Measurements from ENCODE around the gene ACSM2A. TPM values are rescaled to one million over a fixed set of nuclear protein-coding genes. Genes with fewer than 3 reads are reported as not detected.
"Not testable (repeated sequence)": the region's sequence is repeated elsewhere in the genome, so short reads cannot be mapped to it uniquely, and the experiment has no call there.

ACSM2A gene
- total RNA-seq, 2 experiments from 2014 or later, result not detected

DNA sequence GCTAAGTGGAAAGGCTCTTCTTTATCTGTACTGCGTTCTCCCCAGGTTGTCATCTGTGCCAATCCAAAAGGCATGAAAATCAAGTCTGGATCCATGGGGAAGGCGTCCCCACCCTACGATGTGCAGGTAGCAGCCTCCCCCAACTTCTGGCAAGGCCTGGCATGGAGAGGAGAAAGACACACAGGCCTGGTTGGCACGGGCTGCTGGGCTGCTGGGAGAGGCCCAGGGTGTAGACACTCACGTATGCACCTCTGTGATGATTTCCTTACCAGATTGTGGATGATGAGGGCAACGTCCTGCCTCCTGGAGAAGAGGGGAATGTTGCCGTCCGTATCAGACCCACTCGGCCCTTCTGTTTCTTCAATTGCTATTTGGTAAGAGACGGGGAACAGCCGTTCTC lies 20.4 kb upstream of the ACSM2A start:
- Mint-ChIP-seq H3K36me3 (no peaks in the 10 kb centered on the region), H3K9me3 (peaks cover 2% of the 10 kb centered on the region), H3K27me3 (peaks cover 7% of the 10 kb centered on the region), H3K4me1 (no peaks in the 10 kb centered on the region), H3K27ac (no peak overlapping the region), H3K4me3 (no peak overlapping the region)
- POLR2A ChIA-PET, result no interaction called here
- DNase-seq, result no peak
- ATAC-seq (ENCODE audit: low read depth), result no peak

DNA sequence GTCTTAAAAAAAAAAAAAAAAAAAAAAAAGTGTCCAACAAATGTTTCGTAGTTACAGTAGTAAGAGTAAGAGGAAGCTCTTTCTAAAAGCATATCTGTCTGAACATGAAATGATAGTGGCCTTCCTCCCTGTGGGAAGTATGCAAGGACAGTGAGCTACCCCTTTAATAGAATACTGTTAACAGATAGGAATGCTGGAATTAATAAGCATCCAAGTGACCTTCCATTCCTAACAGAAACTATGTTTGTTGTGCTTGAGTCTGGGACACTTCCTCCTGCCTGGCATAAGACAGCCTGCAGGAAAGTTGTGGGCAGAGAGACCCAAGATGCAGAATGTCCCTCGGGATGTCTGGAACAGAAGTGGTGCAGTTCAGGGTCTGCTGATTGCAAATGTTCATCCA lies 12.4 kb upstream of the ACSM2A start:
- H3K4me1 Mint-ChIP-seq; H3K27me3 Mint-ChIP-seq; POLR2A ChIA-PET; H3K27ac Mint-ChIP-seq; DNase-seq; H3K9me3 Mint-ChIP-seq; ATAC-seq (ENCODE audit: low read depth); H3K4me3 Mint-ChIP-seq; H3K36me3 Mint-ChIP-seq: not testable (repeated sequence)

DNA sequence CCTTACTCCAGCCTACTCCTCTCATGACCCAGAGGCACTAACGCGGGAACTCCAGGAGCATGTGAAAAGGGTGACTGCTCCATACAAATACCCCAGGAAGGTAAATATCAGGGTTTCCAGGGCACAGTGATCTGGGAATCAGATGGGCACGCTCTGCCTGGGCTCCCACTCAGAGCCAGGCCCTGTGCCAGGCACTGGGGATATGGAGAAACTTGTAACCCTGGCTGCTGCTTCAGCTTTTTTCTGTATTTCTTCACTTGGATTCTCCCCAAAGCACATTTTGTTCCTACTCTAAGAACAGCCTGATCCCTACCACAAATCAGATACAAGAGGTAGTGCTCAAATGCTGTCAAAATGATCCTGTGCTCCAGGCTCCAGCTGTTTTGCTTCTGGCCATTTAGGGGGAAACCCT lies 11.5 kb upstream of the ACSM2A start:
- H3K36me3 Mint-ChIP-seq; DNase-seq; H3K4me1 Mint-ChIP-seq; POLR2A ChIA-PET; H3K27ac Mint-ChIP-seq; H3K9me3 Mint-ChIP-seq; H3K4me3 Mint-ChIP-seq; H3K27me3 Mint-ChIP-seq; ATAC-seq (ENCODE audit: low read depth): not testable (repeated sequence)

DNA sequence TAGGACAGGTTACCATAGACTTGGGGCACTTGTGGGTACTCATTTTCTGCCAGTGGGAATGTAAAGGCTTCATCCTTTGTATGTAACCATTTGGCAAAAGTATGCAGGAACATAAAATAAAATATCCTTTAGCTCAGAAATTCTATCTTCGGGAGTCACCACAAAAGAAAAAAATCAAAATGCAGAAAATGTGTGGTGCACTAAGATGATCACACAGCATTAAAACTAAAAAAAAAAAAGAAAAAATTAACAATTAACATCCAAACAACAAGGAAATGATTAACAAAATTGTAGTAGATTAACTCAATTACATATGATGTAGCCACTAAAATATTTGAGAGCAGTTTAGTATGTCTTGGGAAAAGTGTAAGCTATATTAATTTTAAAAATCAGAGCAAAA lies 10.6 kb upstream of the ACSM2A start:
- H3K9me3 Mint-ChIP-seq; POLR2A ChIA-PET; DNase-seq; H3K36me3 Mint-ChIP-seq; H3K4me1 Mint-ChIP-seq; H3K27ac Mint-ChIP-seq; H3K4me3 Mint-ChIP-seq; H3K27me3 Mint-ChIP-seq; ATAC-seq (ENCODE audit: low read depth): not testable (repeated sequence)

DNA sequence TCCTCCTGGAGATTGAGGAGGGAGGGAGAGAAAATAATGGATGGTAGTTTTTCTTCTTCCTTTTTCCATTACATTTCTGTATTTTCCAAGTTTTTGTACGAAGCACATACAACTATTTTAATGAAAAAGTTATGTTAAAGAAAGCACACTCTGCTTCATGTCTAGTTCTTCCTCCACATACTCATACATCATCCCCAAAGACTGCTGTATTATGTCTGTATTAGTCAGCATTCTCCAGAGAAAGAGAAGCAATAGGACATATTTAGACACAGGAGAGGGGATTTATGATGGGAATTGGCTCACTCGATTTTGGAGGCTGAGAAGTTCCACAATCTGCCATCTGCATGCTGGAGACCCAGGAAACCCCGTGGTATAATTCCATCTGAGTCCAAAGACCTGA lies 10.1 kb upstream of the ACSM2A start:
- Mint-ChIP-seq H3K4me3 (no peak overlapping the region), H3K4me1 (no peaks in the 10 kb centered on the region), H3K27me3 (no peaks in the 10 kb centered on the region), H3K27ac (no peak overlapping the region), H3K36me3 (no peaks in the 10 kb centered on the region), H3K9me3 (no peaks in the 10 kb centered on the region)
- ATAC-seq (ENCODE audit: low read depth), result no peak
- no peak for DNase-seq
- POLR2A ChIA-PET, result no interaction called here

DNA sequence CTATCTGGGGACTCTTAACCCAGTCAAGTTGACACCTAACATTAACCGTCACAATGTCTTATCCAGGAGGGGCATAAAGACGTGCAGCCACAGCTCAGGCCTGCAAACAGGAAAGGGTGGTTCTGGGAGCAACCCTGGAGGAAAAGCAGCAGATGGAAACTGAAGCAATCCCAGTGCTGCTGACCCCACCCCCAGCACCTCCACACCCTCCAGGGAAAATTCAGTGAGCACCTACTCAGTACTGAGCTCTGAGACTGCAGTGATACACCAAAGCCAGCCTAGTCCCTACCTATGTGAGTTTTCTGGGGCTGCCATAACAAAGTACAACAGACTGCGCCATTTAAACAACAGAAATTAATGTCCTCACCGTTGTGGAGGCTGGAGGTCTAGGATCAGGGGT lies 9.5 kb upstream of the ACSM2A start:
- H3K36me3 Mint-ChIP-seq; H3K4me3 Mint-ChIP-seq; DNase-seq; H3K27me3 Mint-ChIP-seq; H3K27ac Mint-ChIP-seq; H3K9me3 Mint-ChIP-seq; POLR2A ChIA-PET; ATAC-seq (ENCODE audit: low read depth); H3K4me1 Mint-ChIP-seq: not testable (repeated sequence)

DNA sequence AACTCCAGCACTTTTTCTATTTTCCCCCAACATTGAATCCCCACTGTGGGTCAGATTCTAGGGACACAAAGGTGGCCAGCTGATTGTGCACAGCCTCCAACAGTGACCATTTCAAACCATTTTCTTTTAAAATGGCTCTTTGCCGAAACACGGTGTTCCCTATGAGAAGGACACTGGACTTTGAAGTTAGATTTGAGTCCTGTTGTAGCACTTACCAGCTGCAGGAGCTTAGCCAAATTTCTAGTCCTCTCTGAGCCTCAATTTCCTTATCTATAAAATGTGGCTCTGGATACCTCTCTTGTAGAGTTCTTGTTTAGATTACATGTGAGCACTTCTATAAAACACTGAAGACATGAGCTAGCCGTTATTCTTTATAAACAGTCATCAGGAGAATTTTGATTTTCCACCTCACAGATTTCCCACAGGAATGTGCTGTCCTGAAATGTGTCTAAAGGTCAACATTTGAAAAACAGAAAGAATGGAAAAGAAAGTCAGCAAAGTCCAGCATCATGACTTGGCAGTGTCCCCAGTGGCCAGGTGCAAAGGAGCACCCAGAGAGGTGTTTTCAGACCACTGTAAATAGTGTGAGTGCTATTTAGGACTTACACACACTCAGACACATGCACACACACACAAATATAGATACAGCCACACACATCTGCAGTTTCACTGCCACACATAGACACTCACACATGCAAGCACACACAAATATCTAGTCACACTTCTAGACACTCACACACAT lies 4.5 kb upstream of the ACSM2A start:
- ATAC-seq (ENCODE audit: low read depth); DNase-seq; H3K27ac Mint-ChIP-seq; H3K36me3 Mint-ChIP-seq; H3K27me3 Mint-ChIP-seq; H3K9me3 Mint-ChIP-seq; H3K4me1 Mint-ChIP-seq; POLR2A ChIA-PET; H3K4me3 Mint-ChIP-seq: not testable (repeated sequence)

DNA sequence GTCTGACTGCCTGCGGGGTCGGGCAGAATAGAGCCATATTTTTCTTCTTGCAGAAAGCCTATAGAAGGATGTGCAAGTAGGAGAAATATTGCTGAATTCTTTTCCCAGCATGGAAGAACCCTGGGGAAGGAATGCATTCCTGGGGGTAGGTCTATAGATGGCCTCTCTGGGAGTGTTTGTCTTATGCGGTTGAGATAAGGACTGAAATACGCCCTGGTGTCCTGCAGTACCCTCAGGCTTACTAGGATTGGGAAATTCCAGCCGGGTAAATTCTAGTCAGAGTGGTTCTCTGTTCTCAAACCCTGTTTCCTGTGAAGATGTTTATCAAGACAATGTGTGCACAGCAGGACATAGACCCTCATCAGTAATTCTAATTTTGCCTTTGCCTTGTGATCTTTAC lies 2.3 kb downstream of the ACSM2A start:
- H3K4me1 Mint-ChIP-seq; DNase-seq; H3K27me3 Mint-ChIP-seq; POLR2A ChIA-PET; H3K27ac Mint-ChIP-seq; H3K36me3 Mint-ChIP-seq; H3K9me3 Mint-ChIP-seq; ATAC-seq (ENCODE audit: low read depth); H3K4me3 Mint-ChIP-seq: not testable (repeated sequence)

DNA sequence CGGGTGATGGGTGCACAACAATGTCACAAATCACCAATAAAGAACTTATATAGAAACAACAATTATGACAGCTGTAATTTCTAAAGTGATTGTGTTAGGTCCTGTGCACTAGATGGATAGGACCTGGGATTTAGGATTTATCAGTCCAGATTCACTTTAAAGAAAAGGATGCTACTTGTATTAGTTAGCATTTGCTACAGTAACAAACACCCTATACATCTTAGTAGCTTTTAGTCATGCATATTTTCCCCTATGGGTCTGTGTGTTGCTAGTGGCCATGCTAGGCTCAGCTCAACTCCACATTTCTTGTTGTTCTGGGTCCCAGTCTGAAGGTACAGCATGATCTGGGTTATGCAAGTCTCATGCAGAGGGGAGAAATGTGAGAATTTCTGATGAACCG lies 7.9 kb downstream of the ACSM2A start:
- POLR2A ChIA-PET; H3K4me3 Mint-ChIP-seq; ATAC-seq (ENCODE audit: low read depth); H3K36me3 Mint-ChIP-seq; H3K4me1 Mint-ChIP-seq; H3K27ac Mint-ChIP-seq; H3K27me3 Mint-ChIP-seq; H3K9me3 Mint-ChIP-seq; DNase-seq: not testable (repeated sequence)

DNA sequence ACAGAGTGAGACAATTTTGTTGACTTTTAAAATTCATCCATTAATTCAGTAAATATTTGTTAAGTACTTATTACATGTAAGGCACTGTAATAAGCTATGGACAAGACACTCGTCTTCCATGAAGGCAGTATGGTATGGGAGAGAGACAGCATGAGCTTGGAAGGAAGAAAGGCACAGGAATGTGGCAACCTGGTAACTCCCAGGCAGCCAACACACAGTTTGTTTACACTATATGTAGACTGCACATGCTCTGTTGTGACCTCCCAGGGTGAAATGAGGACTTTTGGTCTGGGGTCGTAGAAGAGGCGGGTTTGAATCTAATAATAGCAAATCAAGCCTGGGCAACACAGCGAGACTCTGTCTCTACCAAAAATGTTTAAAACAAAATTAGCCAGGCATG lies 9.0 kb downstream of the ACSM2A start:
- POLR2A ChIA-PET; H3K36me3 Mint-ChIP-seq; H3K9me3 Mint-ChIP-seq; H3K27ac Mint-ChIP-seq; ATAC-seq (ENCODE audit: low read depth); H3K4me1 Mint-ChIP-seq; DNase-seq; H3K27me3 Mint-ChIP-seq; H3K4me3 Mint-ChIP-seq: not testable (repeated sequence)

DNA sequence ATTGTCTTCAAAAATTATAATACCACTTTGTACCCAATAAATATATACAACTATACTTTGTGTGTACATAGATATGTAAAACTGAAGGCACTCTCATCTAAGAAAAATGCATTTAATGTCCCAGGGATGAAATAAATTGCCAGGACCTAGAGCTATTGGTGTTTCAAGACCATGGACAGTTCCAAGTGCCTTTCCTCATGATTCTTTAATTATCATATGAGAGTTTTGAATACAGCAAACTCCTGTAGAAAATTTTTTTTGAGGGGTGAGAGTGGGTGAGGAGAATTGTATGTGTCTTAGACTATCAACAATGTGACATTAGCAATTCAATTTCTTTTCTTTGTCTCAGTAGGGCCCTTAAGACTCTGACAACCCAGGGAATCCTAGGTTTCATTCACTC lies 17.6 kb downstream of the ACSM2A start:
- H3K36me3 Mint-ChIP-seq; H3K4me3 Mint-ChIP-seq; H3K27me3 Mint-ChIP-seq; POLR2A ChIA-PET; DNase-seq; H3K9me3 Mint-ChIP-seq; ATAC-seq (ENCODE audit: low read depth); H3K4me1 Mint-ChIP-seq; H3K27ac Mint-ChIP-seq: not testable (repeated sequence)

DNA sequence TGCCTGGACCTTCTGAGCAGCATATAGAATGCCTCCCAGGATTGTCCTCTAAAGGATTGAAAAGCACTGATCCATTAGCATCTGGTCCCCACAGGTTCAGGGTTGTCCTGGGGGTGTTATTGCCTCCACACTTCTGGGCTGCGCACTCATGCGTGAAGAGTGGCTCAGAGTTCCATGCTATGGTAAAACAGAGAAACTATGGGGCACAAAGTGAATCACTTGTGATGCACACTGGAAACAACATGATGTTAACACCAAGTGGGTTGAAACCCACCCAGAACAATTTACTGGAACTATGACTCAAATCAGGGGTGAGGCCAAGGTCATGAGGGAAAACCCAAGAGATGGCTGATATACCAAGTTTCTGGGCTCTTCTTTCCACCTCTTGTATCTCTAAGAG lies 18.6 kb downstream of the ACSM2A start:
- H3K27me3 Mint-ChIP-seq; H3K4me1 Mint-ChIP-seq; DNase-seq; H3K9me3 Mint-ChIP-seq; ATAC-seq (ENCODE audit: low read depth); POLR2A ChIA-PET; H3K36me3 Mint-ChIP-seq; H3K4me3 Mint-ChIP-seq; H3K27ac Mint-ChIP-seq: not testable (repeated sequence)

DNA sequence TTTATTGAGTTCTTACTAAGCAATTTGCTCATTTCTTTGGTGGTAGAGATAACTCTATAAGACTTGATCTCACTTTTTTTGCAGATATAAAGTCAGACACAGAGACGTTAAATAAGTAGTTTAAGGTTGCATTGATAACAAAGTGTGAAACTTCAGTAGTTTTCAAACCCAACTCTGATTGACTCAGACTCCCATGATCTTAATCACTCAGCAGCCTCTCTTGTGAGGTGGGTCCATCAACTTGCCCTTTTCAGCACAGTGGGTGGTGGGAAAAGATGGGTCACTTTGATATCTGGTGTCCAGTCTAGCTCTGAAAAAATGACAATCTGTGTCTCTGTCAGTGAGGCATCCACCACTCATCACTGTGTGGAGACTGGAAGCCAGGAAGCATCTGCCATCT lies 19.4 kb downstream of the ACSM2A start:
- H3K27me3 Mint-ChIP-seq; H3K9me3 Mint-ChIP-seq; H3K4me1 Mint-ChIP-seq; ATAC-seq (ENCODE audit: low read depth); POLR2A ChIA-PET; H3K4me3 Mint-ChIP-seq; DNase-seq; H3K36me3 Mint-ChIP-seq; H3K27ac Mint-ChIP-seq: not testable (repeated sequence)

DNA sequence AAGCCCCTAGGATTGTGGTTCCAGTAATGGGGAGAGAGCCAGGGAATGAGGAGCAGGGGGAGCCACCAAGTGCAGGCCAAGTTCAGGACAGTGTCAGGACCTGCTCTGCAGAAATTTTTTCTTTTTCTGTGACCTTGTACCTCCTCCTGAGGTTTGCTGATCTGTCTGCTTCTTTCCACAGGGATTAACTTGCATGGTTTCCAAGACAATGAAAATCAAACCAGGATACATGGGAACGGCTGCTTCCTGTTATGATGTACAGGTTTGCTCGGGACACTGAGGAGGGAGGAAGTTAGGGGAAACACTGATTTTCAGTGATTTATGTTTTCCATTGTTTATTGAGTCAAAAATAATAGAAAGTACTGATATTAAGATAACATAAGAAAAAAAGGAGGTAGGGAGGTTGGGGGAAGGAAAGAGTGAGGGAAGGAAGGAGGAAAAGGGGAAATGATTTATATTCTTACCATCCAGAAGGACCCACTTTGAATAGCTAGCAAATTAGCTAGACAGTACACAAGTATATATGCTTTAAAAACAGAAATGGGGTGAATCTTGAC lies 25.9 kb downstream of the ACSM2A start:
- H3K27ac Mint-ChIP-seq; H3K36me3 Mint-ChIP-seq; DNase-seq; H3K9me3 Mint-ChIP-seq; H3K27me3 Mint-ChIP-seq; H3K4me1 Mint-ChIP-seq; ATAC-seq (ENCODE audit: low read depth); H3K4me3 Mint-ChIP-seq; POLR2A ChIA-PET: not testable (repeated sequence)

DNA sequence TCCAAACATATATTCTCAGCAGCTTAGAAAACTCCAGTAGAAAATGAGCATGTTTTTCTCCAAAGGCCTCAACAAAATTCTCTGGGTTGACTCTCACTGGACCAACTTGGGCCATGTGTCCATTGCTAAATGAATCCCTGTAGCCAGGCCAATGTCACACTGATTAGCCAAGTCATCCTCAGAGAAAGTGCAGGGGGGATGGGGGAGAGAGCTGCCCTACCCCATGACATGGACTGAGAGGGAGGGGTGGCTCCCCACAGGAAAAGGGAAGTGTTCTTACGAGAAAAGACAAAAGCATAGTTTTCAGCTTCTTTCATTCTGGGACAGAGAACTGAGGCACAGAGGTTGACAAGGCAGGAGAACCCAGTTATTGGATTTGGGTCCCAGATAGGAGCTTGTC lies 32.7 kb downstream of the ACSM2A start:
- H3K9me3 Mint-ChIP-seq; H3K4me3 Mint-ChIP-seq; DNase-seq; H3K4me1 Mint-ChIP-seq; H3K27me3 Mint-ChIP-seq; POLR2A ChIA-PET; ATAC-seq (ENCODE audit: low read depth); H3K36me3 Mint-ChIP-seq; H3K27ac Mint-ChIP-seq: not testable (repeated sequence)
